ENCODE measurements around the gene QDPR. TPM values are rescaled to one million over a fixed set of nuclear protein-coding genes. Genes with fewer than 3 reads are reported as not detected.

Gene QDPR
- polyA plus RNA-seq, 1 donor (not counting 4 experiments of a cell fraction or from before 2014, with no cell fraction given), result 65.6 TPM

DNA sequence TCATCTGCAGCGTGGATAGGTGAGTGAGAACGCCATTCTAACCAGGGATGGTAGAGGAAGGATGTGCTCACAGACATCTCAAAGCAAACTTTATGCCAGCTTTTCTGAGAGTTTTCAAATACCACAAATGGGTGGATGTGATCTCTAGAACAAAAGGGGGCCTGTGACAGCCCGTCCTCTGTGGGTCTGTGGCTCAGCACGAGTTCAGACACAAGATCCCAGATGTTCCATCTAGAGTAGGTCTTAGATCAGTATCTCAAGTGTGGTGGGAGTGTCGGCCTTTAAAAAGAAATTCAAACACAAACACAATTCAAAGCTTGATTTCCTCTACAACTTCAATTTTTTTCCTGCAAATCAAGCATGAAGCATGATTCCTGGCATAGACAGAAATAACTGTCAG lies 22.8 kb downstream of the QDPR start:
- dilution Hi-C loops (cut with MboI; ENCODE audit: extremely low pct_ligation_motif_present, low sequenced_read_pairs), result no loop called here
- Histone ChIP-seq H2AFZ (ENCODE audit: control insufficient read depth, low read length) (no peak overlapping the region), H3K27me3 (ENCODE audit: control insufficient read depth, extremely low read depth, insufficient read depth, low read length) (no peaks in the 10 kb centered on the region), H3K4me1 (ENCODE audit: control insufficient read depth, extremely low read depth, insufficient read depth, low read length) (peaks cover 5% of the 10 kb centered on the region), H3K36me3 (ENCODE audit: control insufficient read depth in 2 of 2, extremely low read depth in 1 of 2, insufficient read depth in 2 of 2, low read length in 2 of 2) (peaks cover 18 to 45% of the 10 kb centered on the region in 2 experiments), H3K27ac (ENCODE audit: control insufficient read depth, insufficient read depth, low read length) (no peak overlapping the region), H3K79me2 (ENCODE audit: control insufficient read depth, insufficient read depth, low read length) (peaks cover 9% of the 10 kb centered on the region), H3K9me3 (ENCODE audit: control insufficient read depth, low read depth, low read length) (no peaks in the 10 kb centered on the region), H4K20me1 (ENCODE audit: control insufficient read depth, extremely low read depth, insufficient read depth, low read length) (no peaks in the 10 kb centered on the region), H3K4me2 (ENCODE audit: control insufficient read depth, extremely low read depth, insufficient read depth, low read depth, low read length) (no peak overlapping the region), H3K9me1 (ENCODE audit: control insufficient read depth, extremely low read depth, insufficient read depth, low read length) (no peaks in the 10 kb centered on the region), H3K4me3 (ENCODE audit: control insufficient read depth in 2 of 3, extremely low read depth in 1 of 3, insufficient read depth in 2 of 3, low read depth in 1 of 3, low read length in 3 of 3) (no peak overlapping the region), H3K9ac (ENCODE audit: control insufficient read depth, extremely low read depth, insufficient read depth, low read length) (no peak overlapping the region)
- no peak for FAIRE-seq
- TF ChIP-seq, protein P1, sequence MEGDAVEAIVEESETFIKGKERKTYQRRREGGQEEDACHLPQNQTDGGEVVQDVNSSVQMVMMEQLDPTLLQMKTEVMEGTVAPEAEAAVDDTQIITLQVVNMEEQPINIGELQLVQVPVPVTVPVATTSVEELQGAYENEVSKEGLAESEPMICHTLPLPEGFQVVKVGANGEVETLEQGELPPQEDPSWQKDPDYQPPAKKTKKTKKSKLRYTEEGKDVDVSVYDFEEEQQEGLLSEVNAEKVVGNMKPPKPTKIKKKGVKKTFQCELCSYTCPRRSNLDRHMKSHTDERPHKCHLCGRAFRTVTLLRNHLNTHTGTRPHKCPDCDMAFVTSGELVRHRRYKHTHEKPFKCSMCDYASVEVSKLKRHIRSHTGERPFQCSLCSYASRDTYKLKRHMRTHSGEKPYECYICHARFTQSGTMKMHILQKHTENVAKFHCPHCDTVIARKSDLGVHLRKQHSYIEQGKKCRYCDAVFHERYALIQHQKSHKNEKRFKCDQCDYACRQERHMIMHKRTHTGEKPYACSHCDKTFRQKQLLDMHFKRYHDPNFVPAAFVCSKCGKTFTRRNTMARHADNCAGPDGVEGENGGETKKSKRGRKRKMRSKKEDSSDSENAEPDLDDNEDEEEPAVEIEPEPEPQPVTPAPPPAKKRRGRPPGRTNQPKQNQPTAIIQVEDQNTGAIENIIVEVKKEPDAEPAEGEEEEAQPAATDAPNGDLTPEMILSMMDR (optimal IDR thresholded peaks at IDR 0.05 in 1 of 3, IDR thresholded peaks at IDR 0.05 in 1 of 3, conservative IDR thresholded peaks at IDR 0.05 in 1 of 3; ENCODE audit: extremely low read depth in 1 of 3, insufficient read depth in 2 of 3, low read length in 3 of 3), result no peak
- no peak for TF ChIP-seq EZH2 (IDR thresholded peaks at IDR 0.05; ENCODE audit: low read length)
- no peak for DNase-seq (ENCODE audit: low read depth, low spot score)

DNA sequence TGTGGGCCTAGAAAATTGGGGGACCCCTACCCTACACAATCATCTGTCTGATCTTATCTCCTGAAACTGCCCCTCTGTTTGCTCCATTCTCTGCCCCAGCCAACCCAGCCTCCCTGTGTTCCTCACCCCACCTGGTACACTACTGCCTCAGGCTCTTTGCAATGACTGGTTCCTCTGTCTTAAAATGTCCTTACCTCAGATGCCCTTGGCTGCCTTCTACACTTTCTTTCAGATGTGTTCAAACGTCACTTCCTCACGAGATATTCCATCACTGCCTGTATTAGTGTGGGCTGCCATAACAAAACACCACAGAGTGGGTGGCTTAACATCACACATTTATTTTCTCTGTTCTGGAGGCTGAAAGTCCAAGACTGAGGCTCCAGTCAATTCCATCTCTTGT lies 29.2 kb downstream of the QDPR start:
- no peak overlapping the region for H3K4me2 ChIP-seq (ENCODE audit: control insufficient read depth, extremely low read depth, insufficient read depth, low read depth, low read length)
- no peaks in the 10 kb centered on the region for H3K9me3 ChIP-seq (ENCODE audit: control insufficient read depth, low read depth, low read length)
- no peak for DNase-seq (ENCODE audit: low read depth, low spot score)
- no peaks in the 10 kb centered on the region for H3K9me1 ChIP-seq (ENCODE audit: control insufficient read depth, extremely low read depth, insufficient read depth, low read length)
- TF ChIP-seq, protein P1 (optimal IDR thresholded peaks at IDR 0.05 in 1 of 3, IDR thresholded peaks at IDR 0.05 in 1 of 3, conservative IDR thresholded peaks at IDR 0.05 in 1 of 3; ENCODE audit: extremely low read depth in 1 of 3, insufficient read depth in 2 of 3, low read length in 3 of 3), result no peak
- TF ChIP-seq EZH2 (IDR thresholded peaks at IDR 0.05; ENCODE audit: low read length), result no peak
- no peak overlapping the region for H3K27ac ChIP-seq (ENCODE audit: control insufficient read depth, insufficient read depth, low read length)
- no peaks in the 10 kb centered on the region for H3K79me2 ChIP-seq (ENCODE audit: control insufficient read depth, insufficient read depth, low read length)
- no peak for FAIRE-seq
- peaks cover 3 to 6% of the 10 kb centered on the region in 2 experiments for H3K36me3 ChIP-seq (ENCODE audit: control insufficient read depth in 2 of 2, extremely low read depth in 1 of 2, insufficient read depth in 2 of 2, low read length in 2 of 2)
- H3K9ac ChIP-seq (ENCODE audit: control insufficient read depth, extremely low read depth, insufficient read depth, low read length), result no peak overlapping the region
- H3K4me3 ChIP-seq (ENCODE audit: control insufficient read depth in 2 of 3, extremely low read depth in 1 of 3, insufficient read depth in 2 of 3, low read depth in 1 of 3, low read length in 3 of 3), result no peak overlapping the region
- dilution Hi-C loops (cut with MboI; ENCODE audit: extremely low pct_ligation_motif_present, low sequenced_read_pairs), result no loop called here
- H3K4me1 ChIP-seq (ENCODE audit: control insufficient read depth, extremely low read depth, insufficient read depth, low read length), result no peaks in the 10 kb centered on the region
- H2AFZ ChIP-seq (ENCODE audit: control insufficient read depth, low read length), result no peak overlapping the region
- H3K27me3 ChIP-seq (ENCODE audit: control insufficient read depth, extremely low read depth, insufficient read depth, low read length), result no peaks in the 10 kb centered on the region
- no peaks in the 10 kb centered on the region for H4K20me1 ChIP-seq (ENCODE audit: control insufficient read depth, extremely low read depth, insufficient read depth, low read length)
